Right ventricle myocardium inferior (tissue), 1 donor: ENCODE measurements around the gene PRSS57. TPM values are rescaled to one million over a fixed set of nuclear protein-coding genes. Genes with fewer than 3 reads are reported as not detected.
A peak's percentile ranks its signal among the peaks of the same experiment; 100 is the strongest.

Experiments used
- ATAC-seq: fragments of 200-7000 bp; cut with Tn5 transposase; one replicate; pipeline ENCODE4 v1.9.1; 2020; ENCODE audit warnings: mild to moderate bottlenecking, moderate library complexity
- DNase-seq: peaks from one replicate; pipeline ENCODE4 v3.0.0; 2021; ENCODE audit errors: missing footprints
- intact Hi-C: fragments of 100-400 bp; cut with DNase I; formaldehyde crosslinking; loops from one replicate; pipeline ENCODE4 v1.11.0; 2022
- total RNA-seq: library from RNA; stranded (reverse); fragmentation: NEBNext Ultra II Directional; extraction: Animal tissue kit (Norgen Biotek cat#: 25700); gene quantifications from one replicate; pipeline ENCODE4 v1.2.1, GENCODE V29; 2021
- donor health status: DM: no; HTN: yes; CAD: no; lungs with severe emphysema.

Gene PRSS57
- total RNA-seq, 1 donor from 2014 or later: not detected

- no peak for DNase-seq
- intact Hi-C loops: no loop called here
- peak; percentile 17 for ATAC-seq
Measured at GRCh38 chr19:726993-727956, 32.0 kb upstream of the PRSS57 start.

DNA sequence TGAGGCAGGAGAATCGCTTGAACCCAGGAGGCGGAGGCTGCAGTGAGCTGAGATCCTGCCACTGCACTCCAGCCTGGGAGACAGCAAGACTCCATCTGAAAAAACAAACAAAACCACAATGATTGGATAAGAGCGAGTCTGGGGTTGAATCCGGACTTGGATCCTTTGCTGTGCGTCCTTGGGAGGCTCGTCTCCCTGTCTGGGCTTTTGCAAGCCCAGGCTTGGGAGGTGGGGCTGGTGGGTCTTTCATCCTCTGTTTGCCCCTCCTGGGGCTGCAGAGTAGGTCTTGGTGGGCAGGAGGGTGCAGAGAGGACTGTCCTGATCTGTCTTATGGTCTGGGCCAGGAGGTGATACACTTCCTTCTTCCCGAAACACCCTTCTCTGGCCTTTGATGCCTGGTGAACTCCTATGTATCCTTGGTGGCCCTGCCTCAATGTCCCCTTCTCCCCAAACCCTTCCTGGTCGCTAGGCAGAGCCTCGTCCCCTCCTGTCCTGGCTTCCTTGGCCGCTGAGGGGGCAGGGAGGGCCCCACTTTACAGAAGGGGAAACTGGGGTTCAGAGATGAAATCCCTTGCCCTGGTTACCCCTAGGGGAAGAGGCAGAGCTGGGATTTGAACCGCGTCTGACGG is 30.3 kb upstream of the PRSS57 start:
- intact Hi-C loops: no loop called here
- DNase-seq: no peak
- no peak for ATAC-seq

DNA sequence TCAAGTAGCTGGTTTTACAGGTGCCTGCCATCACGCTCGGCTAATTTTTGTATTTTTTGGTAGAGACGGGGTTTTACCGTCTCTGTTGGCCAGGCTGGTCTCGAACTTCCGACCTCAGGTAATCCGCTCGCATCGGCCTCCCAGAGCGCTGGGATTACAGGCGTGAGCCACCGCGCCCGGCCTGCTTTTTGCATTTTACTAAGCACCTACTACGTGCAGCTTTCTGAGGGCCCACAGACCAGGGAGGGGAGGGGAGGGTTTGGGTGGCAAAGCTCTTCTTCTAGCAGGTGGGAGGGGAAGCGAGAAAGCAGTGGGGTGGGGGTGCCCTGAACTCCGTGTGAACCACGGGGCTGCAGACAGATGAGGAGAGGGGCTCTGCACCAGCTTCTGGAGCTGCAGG is 28.5 kb upstream of the PRSS57 start:
- intact Hi-C loops: no loop called here
- no peak for ATAC-seq

DNA sequence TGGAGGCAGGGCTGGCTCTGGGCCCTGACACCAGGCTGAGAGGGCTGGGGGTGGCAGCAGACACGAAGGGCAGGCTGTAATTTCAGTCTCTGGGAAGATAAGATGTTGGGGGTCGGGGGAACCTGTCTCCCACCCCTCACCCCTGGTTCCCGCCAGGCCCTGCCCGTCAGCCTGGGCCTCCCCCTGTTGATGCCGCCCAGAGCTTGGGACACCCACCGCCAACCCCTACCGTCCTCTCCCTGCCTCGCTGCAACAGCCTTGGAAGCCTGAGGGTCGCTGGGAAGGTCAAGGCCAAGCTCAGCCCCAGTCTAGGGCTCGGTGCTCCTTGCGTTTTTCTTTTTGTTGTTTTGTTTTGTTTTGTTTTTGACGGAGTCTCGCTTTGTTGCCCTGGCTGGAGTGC is 28.0 kb upstream of the PRSS57 start:
- no peak for ATAC-seq
- DNase-seq: no peak
- intact Hi-C loops: no loop called here

More for the DNA sequence above, 28.5 kb upstream of the PRSS57 start:
- no peak for DNase-seq

- no peak for DNase-seq
- peak; percentile 4 for ATAC-seq
- intact Hi-C loops: no loop called here
Measured at GRCh38 chr19:722553-723101, 27.4 kb upstream of the PRSS57 start.

- intact Hi-C loops: no loop called here
- DNase-seq (no peak), ATAC-seq (no peak)
Measured at GRCh38 chr19:720345-721160, 25.3 kb upstream of the PRSS57 start.

- no peak for DNase-seq
- intact Hi-C loops: no loop called here
- no peak for ATAC-seq
Measured at GRCh38 chr19:719636-720344, 24.5 kb upstream of the PRSS57 start.

DNA sequence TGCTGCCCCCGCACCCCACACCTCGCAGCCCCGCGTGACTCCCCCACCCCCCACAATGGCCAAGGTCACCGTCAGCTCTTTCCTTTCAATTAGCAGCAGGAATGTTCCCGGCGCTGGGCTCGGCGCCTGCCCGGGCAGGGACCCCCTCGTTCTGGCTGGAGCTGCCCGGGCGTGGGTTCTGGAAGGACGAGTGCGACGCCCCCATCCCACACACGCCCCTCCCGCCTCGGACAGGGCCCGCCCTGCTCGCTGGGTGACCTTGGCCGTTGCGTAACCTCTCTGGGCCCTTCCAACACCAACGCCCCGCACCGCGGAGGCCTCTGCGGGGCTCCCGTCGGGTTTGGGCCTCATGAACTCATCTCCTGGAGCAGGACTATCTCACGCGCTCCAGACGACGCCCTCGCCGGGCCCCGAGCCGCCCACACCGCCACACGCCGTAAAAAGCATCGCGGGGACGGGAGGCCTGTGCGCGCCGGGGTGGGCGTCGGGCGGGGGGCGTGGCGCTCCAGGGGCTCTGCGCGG is 23.8 kb upstream of the PRSS57 start:
- intact Hi-C loops: no loop called here
- peak; percentile 90 for ATAC-seq
- DNase-seq: peak; percentile 84

DNA sequence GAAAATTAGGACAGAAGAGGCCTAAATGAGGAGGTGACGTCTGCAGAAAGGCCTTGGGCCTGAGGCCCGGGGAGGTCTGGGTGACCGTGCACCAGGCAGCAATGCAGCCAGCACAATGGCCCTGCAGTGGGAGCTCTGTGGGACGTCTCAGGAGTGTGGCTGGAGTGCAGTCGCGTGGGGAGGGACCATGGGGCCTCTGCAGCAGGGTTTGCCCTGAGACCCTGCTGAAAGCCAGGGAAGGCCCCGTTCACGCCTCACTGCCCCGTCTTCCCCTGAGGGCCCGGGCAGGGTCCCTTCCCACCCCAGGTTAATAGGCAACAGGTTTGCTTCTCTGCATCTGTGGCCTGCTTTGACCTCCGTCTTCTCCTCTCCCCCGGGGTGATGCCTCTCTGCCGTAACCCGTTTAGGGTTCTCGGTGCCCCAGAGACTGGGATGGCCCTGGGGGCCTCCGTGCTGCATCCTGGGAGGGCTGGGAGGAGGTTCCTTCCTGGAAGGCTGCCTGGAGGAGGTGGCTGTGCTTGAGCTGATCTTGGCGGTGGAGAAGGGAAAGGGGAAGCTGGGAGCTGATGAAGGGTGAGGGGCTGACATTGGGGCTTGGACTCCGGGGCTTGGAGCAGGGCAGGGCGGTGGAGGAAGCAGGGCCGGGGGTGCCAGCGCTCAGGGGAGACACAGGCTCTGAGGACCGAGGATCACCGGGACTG is 23.1 kb upstream of the PRSS57 start:
- ATAC-seq (peak; percentile 35), DNase-seq (no peak)
- intact Hi-C loops: no loop called here

DNA sequence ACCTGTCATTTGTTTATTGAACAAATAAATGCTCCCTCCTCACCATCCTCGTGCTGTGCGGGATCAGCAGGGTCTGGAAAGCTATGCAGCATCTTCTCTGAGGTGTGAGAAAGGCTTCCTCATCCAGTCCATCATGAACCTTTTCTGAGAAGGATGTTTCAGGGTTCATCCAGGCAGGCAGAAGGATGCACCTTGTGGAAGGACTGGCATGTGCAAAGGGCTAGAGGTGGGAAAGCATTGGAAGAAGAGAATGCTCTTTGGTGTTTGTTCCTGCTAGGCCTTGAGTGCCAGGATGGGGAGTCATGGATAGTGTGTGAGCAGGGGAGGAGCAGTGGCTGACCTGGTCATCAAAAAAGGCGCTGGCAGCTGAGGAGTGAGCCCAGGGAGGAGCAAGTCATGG is 20.1 kb upstream of the PRSS57 start:
- DNase-seq (no peak), ATAC-seq (no peak)
- intact Hi-C loops: no loop called here

- no peak for DNase-seq
- no peak for ATAC-seq
- intact Hi-C loops: loop anchor here (5.0 kb wide), 1 partner anchor 34 kb away; the partner anchor contains the start of gene FSTL3
Measured at GRCh38 chr19:711254-711653, 16.0 kb upstream of the PRSS57 start.

DNA sequence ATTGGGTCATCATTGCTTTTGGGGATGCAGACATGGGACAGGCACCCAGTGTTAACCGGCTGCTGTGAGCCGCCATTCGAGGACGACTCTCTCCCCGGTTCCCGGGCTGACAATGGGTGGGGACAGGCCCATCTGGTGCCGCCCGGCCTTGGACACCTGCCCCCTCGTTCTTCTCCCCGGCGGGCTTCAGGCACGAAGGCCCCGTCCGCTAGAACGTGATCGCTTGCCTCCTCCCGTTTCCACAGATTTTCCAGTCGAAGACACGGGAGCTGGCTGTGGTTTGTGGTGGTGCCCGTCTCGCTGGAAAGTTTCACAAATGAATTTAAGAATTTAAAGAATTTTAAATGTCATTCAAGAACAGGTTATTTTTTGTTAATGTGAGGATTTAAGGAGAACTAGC is 15.5 kb upstream of the PRSS57 start:
- ATAC-seq (no peak), DNase-seq (no peak)
- intact Hi-C loops: loop anchor here (1.0 to 5.0 kb wide), 2 partner anchors 18 to 33 kb away; partner anchors contain the start of gene FSTL3

DNA sequence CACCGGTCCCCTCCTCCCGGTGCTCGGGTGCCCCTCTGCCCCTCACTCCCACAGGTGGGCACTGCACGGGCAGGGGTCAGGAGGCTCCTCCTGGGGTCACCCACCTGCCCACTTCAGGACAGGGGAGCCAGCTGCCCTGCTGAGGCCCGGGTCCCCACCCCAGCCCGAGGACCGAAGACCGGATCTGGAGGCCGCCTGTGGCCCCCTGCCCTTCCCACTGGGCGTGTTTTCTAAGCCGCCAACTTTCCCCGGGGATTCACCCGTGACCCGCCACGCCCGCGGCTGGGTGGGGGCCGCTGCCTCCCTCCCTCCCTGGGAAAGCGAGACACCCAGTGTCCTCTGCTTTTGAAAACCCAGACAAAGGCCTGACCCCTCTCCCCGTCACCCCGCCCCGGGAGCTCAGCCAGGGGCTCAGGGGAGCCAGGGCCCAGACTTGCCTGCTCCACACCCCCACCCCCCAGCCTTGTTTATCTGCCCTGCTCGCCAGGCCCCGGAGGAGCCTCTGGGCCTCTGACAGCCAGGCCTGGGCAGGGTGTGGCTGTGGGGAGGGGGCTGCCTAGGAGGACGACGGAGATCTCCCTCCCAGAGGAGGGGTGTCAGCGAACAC is 14.8 kb upstream of the PRSS57 start:
- peak; percentile 61 for ATAC-seq
- intact Hi-C loops: loop anchor here (1.0 to 5.0 kb wide), 2 partner anchors 18 to 33 kb away; partner anchors contain the start of gene FSTL3
- peak; percentile 80 for DNase-seq

DNA sequence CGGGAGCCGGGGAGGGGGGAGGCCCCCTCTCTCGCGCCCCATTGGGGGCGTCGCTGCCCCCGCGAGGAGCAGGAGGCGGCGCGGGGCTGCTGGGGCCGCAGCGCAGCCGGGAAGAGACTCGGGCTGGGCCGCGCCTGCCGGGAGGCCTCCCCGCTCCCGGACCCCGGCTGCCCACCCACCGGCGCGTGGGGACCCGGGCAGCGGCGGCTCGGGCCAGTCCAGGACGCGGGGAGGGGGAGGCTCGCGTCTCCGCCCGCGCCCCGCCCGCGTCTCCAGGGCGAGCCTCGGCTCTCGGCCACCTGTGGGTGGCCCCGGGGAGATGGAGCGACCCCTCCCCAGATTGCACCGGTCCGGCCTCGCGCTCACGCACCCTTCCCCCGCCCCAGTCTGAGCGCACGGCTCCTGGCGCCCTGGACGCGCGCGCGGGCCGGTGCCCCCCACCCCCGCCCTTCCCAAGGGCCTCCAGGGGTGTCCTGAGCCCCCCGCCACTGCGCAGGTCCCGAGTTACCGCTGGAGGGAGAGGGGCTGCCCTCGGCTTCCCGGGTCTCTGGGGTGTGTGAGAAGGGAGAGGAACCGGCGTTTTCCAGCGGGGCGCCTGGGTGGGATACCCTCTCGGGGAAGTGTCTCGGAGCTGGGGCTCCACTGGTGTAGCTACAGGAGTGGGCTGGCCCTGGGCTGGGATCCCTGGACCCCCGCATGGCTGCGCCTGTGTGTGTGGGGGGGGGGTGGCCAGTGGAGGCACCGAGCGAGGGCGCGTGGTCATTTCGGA is 14.1 kb upstream of the PRSS57 start:
- ATAC-seq (peak; percentile 10), DNase-seq (no peak)
- intact Hi-C loops: no loop called here

- peak; percentile 17 for ATAC-seq
- intact Hi-C loops: no loop called here
- no peak for DNase-seq
Measured at GRCh38 chr19:708154-709143, 13.2 kb upstream of the PRSS57 start, which contains the start of gene PALM. Gene PALM (plus strand): TSS chr19:708935. CDS start chr19:709147, 212 bp downstream.
